PC-3 (cell line): ENCODE measurements around the gene ZNF22. TPM values are rescaled to one million over a fixed set of nuclear protein-coding genes. Genes with fewer than 3 reads are reported as not detected.

Source experiments
- ATAC-seq: fragments of 200-7000 bp; cut with Tn5 transposase; 2 replicates; pipeline ENCODE4 v1.9.1; 2020; ENCODE audit warnings: mild to moderate bottlenecking, moderate library complexity
- BruUV-seq: library from RNA; stranded (reverse); fragments of 400-500 nt; replicated peaks from 2 replicates; lab custom pipeline; 2021; lab: Mats Ljungman, UMichigan
- CTCF ChIA-PET: fragments of 300-600 bp; sonication (Branson Sonifier 250); formaldehyde crosslinking; loops from one replicate; lab custom pipeline; 2022; ENCODE audit warnings: antibody characterized with exemption; lab: Charles Lee
- POLR2A ChIA-PET: fragments of 300-600 bp; sonication (Branson Sonifier 250); formaldehyde crosslinking; loops from one replicate; lab custom pipeline; 2022; ENCODE audit warnings: antibody characterized with exemption; ENCODE audit not compliant: unreplicated experiment; lab: Charles Lee
- DNase-seq: peaks from one replicate; pipeline ENCODE4 v3.0.0-alpha.2; 2015
- H2AFZ ChIP-seq: fragments of 300-600 bp; sonication (generic); 2 replicates; pipeline ENCODE4 v1.6.0; 2016; ENCODE audit warnings: antibody characterized with exemption, low read length
- H3F3A ChIP-seq: fragments of 300-600 bp; sonication (generic); one replicate; pipeline ENCODE4 v1.6.0; 2017; ENCODE audit warnings: antibody characterized with exemption, low read length, control low read depth, mild to moderate bottlenecking; ENCODE audit not compliant: unreplicated experiment
- H3K27ac ChIP-seq: fragments of 300-600 bp; sonication (generic); 2 replicates; pipeline ENCODE4 v1.5.1; 2016; ENCODE audit warnings: mild to moderate bottlenecking, low read length
- H3K27me3 ChIP-seq: fragments of 300-600 bp; sonication (generic); 2 replicates; pipeline ENCODE4 v1.6.1; 2016; ENCODE audit warnings: low read length, mixed read lengths
- H3K36me3 ChIP-seq: fragments of 300-600 bp; sonication (generic); 2 replicates; pipeline ENCODE4 v1.6.1; 2016; ENCODE audit warnings: low read depth, mixed run types, low read length, mixed read lengths
- H3K4me1 ChIP-seq: fragments of 300-600 bp; sonication (generic); 2 replicates; pipeline ENCODE4 v1.5.1; 2016; ENCODE audit warnings: low read length; ENCODE audit not compliant: insufficient read depth
- H3K4me2 ChIP-seq: fragments of 300-600 bp; sonication (generic); 2 replicates; pipeline ENCODE4 v1.6.0; 2016; ENCODE audit warnings: low read length
- H3K4me3 ChIP-seq: fragments of 300-600 bp; sonication (generic); 2 replicates; pipeline ENCODE4 v1.5.1; 2016; ENCODE audit warnings: mild to moderate bottlenecking, low read length, mixed read lengths
- H3K79me2 ChIP-seq: fragments of 300-600 bp; sonication (generic); 2 replicates; pipeline ENCODE4 v1.6.1; 2017; ENCODE audit warnings: low read length, mixed read lengths
- H3K9ac ChIP-seq: fragments of 300-600 bp; sonication (generic); 2 replicates; pipeline ENCODE4 v1.6.0; 2016; ENCODE audit warnings: mild to moderate bottlenecking, low read length
- H3K9me2 ChIP-seq: fragments of 300-600 bp; sonication (generic); replicated peaks from 2 replicates; pipeline ENCODE4 v1.6.1; 2016; ENCODE audit warnings: mixed run types, low read length, mixed read lengths
- H3K9me3 ChIP-seq: fragments of 300-600 bp; sonication (generic); 2 replicates; pipeline ENCODE4 v1.6.1; 2016; ENCODE audit warnings: low read length, mixed read lengths
- H4K20me1 ChIP-seq: fragments of 300-600 bp; sonication (generic); 2 replicates; pipeline ENCODE4 v1.6.1; 2016; ENCODE audit warnings: low read length, mixed read lengths
- EZH2 ChIP-seq: fragments of 300-600 bp; sonication (generic); IDR thresholded peaks from one replicate; pipeline ENCODE4 v1.6.1; 2017; ENCODE audit warnings: antibody characterized with exemption, mild to moderate bottlenecking, low read length; ENCODE audit not compliant: unreplicated experiment
- EZH2phosphoT487 ChIP-seq: fragments of 300-600 bp; sonication (generic); IDR thresholded peaks from 2 replicates; pipeline ENCODE4 v1.6.1; 2018; ENCODE audit warnings: mild to moderate bottlenecking, antibody characterized with exemption, low read length, borderline replicate concordance
- intact Hi-C: fragments of 100-400 bp; cut with micrococcal nuclease; formaldehyde crosslinking; loops from 2 replicates; pipeline ENCODE4 v1.9.0; 2023
- total RNA-seq: library from RNA; depleted of rRNA; stranded (reverse); fragments of >200 nt; gene quantifications from 2 replicates; pipeline ENCODE4 v1.2.3, GENCODE V29; 2014
- TF ChIP-seq, protein P1 (sequence below): fragments of 300-600 bp; sonication (generic); conservative IDR thresholded peaks from 2 replicates; pipeline ENCODE4 v1.5.1; 2017; ENCODE audit warnings: antibody characterized with exemption, low read depth, mild to moderate bottlenecking, low read length

The ZNF22 gene
- total RNA-seq, 1 experiment from 2014 or later: 24.8 TPM

- ChIA-PET CTCF (no interaction called here), POLR2A (no interaction called here)
- DNase-seq: no peak
- no peak overlapping the region for H3K4me3 ChIP-seq
- no peaks in the 10 kb centered on the region for H3K36me3 ChIP-seq
- no peak overlapping the region for H3K27ac ChIP-seq
- no peaks in the 10 kb centered on the region for H3K9me2 ChIP-seq
- BruUV-seq: no TSS peak
- TF ChIP-seq EZH2 (no peak), EZH2phosphoT487 (no peak)
- TF ChIP-seq, protein P1, sequence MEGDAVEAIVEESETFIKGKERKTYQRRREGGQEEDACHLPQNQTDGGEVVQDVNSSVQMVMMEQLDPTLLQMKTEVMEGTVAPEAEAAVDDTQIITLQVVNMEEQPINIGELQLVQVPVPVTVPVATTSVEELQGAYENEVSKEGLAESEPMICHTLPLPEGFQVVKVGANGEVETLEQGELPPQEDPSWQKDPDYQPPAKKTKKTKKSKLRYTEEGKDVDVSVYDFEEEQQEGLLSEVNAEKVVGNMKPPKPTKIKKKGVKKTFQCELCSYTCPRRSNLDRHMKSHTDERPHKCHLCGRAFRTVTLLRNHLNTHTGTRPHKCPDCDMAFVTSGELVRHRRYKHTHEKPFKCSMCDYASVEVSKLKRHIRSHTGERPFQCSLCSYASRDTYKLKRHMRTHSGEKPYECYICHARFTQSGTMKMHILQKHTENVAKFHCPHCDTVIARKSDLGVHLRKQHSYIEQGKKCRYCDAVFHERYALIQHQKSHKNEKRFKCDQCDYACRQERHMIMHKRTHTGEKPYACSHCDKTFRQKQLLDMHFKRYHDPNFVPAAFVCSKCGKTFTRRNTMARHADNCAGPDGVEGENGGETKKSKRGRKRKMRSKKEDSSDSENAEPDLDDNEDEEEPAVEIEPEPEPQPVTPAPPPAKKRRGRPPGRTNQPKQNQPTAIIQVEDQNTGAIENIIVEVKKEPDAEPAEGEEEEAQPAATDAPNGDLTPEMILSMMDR: no peak
- no peak for ATAC-seq
- intact Hi-C loops: no loop called here
- no peaks in the 10 kb centered on the region for H4K20me1 ChIP-seq
- H3K4me1 ChIP-seq: peaks cover 4% of the 10 kb centered on the region
- H3K9ac ChIP-seq: no peak overlapping the region
- H3K79me2 ChIP-seq: peaks cover 5% of the 10 kb centered on the region; the same call in 1 of the 2 replicates
- H3K4me2 ChIP-seq: no peak overlapping the region
- H3K27me3 ChIP-seq: no peaks in the 10 kb centered on the region
- no peak overlapping the region for H2AFZ ChIP-seq
- H3F3A ChIP-seq: no peaks in the 10 kb centered on the region
- H3K9me3 ChIP-seq: no peaks in the 10 kb centered on the region
Observed at GRCh38 chr10:44952779-44953231, 47.9 kb upstream of the ZNF22 start.

GRCh38 chr10:44954042-44954441 is 46.7 kb upstream of the ZNF22 start:
- H3K9me2 ChIP-seq: no peaks in the 10 kb centered on the region
- no peak overlapping the region for H3K4me3 ChIP-seq
- POLR2A ChIA-PET: no interaction called here
- H3K4me1 ChIP-seq: peaks cover 15% of the 10 kb centered on the region
- TF ChIP-seq EZH2phosphoT487: no peak
- TF ChIP-seq EZH2: no peak
- TF ChIP-seq, protein P1: no peak
- H3K9me3 ChIP-seq: no peaks in the 10 kb centered on the region
- H3K9ac ChIP-seq: no peak overlapping the region
- no peaks in the 10 kb centered on the region for H3F3A ChIP-seq
- ATAC-seq (no peak), DNase-seq (no peak)
- H2AFZ ChIP-seq: no peak overlapping the region
- H3K27me3 ChIP-seq: no peaks in the 10 kb centered on the region
- no peaks in the 10 kb centered on the region for H4K20me1 ChIP-seq
- H3K36me3 ChIP-seq: no peaks in the 10 kb centered on the region
- H3K79me2 ChIP-seq: peaks cover 13% of the 10 kb centered on the region
- no peak overlapping the region for H3K4me2 ChIP-seq
- CTCF ChIA-PET: no interaction called here
- H3K27ac ChIP-seq: no peak overlapping the region
- BruUV-seq: no TSS peak
- intact Hi-C loops: no loop called here

DNA sequence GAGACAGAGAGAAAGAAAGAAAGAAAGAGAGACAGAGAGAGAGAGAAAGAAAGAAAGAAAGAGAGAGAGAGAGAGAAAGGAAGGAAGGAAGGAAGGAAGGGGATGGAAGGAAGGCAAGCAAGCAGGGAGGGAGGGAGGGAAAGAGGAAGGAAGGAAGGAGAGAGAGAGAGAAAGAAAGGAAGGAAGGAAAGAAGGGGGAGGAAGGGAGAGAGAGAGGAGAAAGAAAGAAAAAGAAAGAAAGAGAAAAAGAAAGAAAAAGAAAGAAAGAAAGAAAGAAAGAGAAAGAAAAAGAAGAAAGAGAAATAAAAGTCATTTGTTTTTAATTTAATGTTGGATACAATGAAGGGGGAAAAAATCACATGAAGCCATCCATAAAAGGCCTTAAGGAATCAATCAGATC is 45.8 kb upstream of the ZNF22 start:
- Histone ChIP-seq H3K27me3 (no peaks in the 10 kb centered on the region), H3K27ac (no peak overlapping the region), H3K9ac (no peak overlapping the region), H2AFZ (no peak overlapping the region), H3K4me1 (peaks cover 18% of the 10 kb centered on the region), H3K79me2 (peaks cover 15% of the 10 kb centered on the region), H3K9me3 (no peaks in the 10 kb centered on the region), H3K4me3 (no peak overlapping the region), H3K9me2 (no peaks in the 10 kb centered on the region), H3F3A (no peaks in the 10 kb centered on the region), H4K20me1 (no peaks in the 10 kb centered on the region), H3K4me2 (no peak overlapping the region), H3K36me3 (no peaks in the 10 kb centered on the region)
- DNase-seq (no peak), ATAC-seq (no peak)
- TF ChIP-seq, protein P1: no peak
- TF ChIP-seq EZH2phosphoT487 (no peak), EZH2 (no peak)
- BruUV-seq: no TSS peak
- ChIA-PET POLR2A (no interaction called here), CTCF (no interaction called here)
- intact Hi-C loops: no loop called here
